HEK293T (cell line): ENCODE measurements around the gene EYA3.

ENCODE experiments used
- CTCF ChIA-PET: fragments of 350-600 bp; formaldehyde crosslinking; extraction: SDS; loops from one replicate; lab custom pipeline; 2021; ENCODE audit warnings: antibody characterized with exemption, inconsistent platforms; lab: Yijun Ruan, JAX
- POLR2A ChIA-PET: fragments of 350-600 bp; formaldehyde crosslinking; extraction: SDS; loops from one replicate; lab custom pipeline; 2020; ENCODE audit warnings: antibody characterized with exemption, inconsistent platforms; lab: Yijun Ruan, JAX
- DNase-seq: peaks from one replicate; pipeline ENCODE4 v3.0.0; 2012; ENCODE audit warnings: mixed read lengths; ENCODE audit errors: extremely low spot score
- ARNT ChIP-seq: fragments of 450-650 bp; IDR thresholded peaks from 2 replicates; pipeline ENCODE4 v1.6.1; 2017; ENCODE audit warnings: mild to moderate bottlenecking
- BHLHE40 ChIP-seq: fragments of 450-650 bp; IDR thresholded peaks from 2 replicates; pipeline ENCODE4 v1.6.1; 2016; ENCODE audit warnings: mild to moderate bottlenecking, moderate library complexity, borderline replicate concordance
- CTBP1 ChIP-seq: fragments of 450-650 bp; IDR thresholded peaks from 2 replicates; pipeline ENCODE4 v1.6.1; 2016; ENCODE audit warnings: borderline replicate concordance
- ELF4 ChIP-seq: fragments of 450-650 bp; IDR thresholded peaks from 2 replicates; pipeline ENCODE4 v1.6.1; 2017; ENCODE audit warnings: antibody characterized with exemption
- FOXA1 ChIP-seq: fragments of 450-650 bp; IDR thresholded peaks from 2 replicates; pipeline ENCODE4 v1.6.1; 2016; ENCODE audit warnings: mild to moderate bottlenecking
- FOXK2 ChIP-seq: fragments of 450-650 bp; IDR thresholded peaks from 2 replicates; pipeline ENCODE4 v1.6.1; 2016; ENCODE audit warnings: mild to moderate bottlenecking
- FOXM1 ChIP-seq: fragments of 450-650 bp; IDR thresholded peaks from 2 replicates; pipeline ENCODE4 v1.6.1; 2017; ENCODE audit warnings: mild to moderate bottlenecking, borderline replicate concordance
- HDGF ChIP-seq: fragments of 450-650 bp; IDR thresholded peaks from 2 replicates; pipeline ENCODE4 v1.6.1; 2017; ENCODE audit warnings: antibody characterized with exemption, borderline replicate concordance
- L3MBTL2 ChIP-seq: fragments of 450-650 bp; conservative IDR thresholded peaks from 2 replicates; pipeline ENCODE4 v1.6.1; 2016; ENCODE audit warnings: mild to moderate bottlenecking
- LEF1 ChIP-seq: fragments of 450-650 bp; IDR thresholded peaks from 2 replicates; pipeline ENCODE4 v1.6.1; 2017; ENCODE audit warnings: mild to moderate bottlenecking, borderline replicate concordance
- NFRKB ChIP-seq: fragments of 450-650 bp; IDR thresholded peaks from 2 replicates; pipeline ENCODE4 v1.6.1; 2016; ENCODE audit warnings: mild to moderate bottlenecking, moderate library complexity
- PKNOX1 ChIP-seq: fragments of 450-650 bp; IDR thresholded peaks from 2 replicates; pipeline ENCODE4 v1.6.1; 2016
- SP1 ChIP-seq: fragments of 450-650 bp; IDR thresholded peaks from 2 replicates; pipeline ENCODE4 v1.6.1; 2017
- SUZ12 ChIP-seq: fragments of 450-650 bp; IDR thresholded peaks from 2 replicates; pipeline ENCODE4 v1.6.1; 2016; ENCODE audit warnings: mild to moderate bottlenecking
- TARDBP ChIP-seq: fragments of 450-650 bp; IDR thresholded peaks from 2 replicates; pipeline ENCODE4 v1.6.1; 2016
- ZNF384 ChIP-seq: fragments of 450-650 bp; IDR thresholded peaks from 2 replicates; pipeline ENCODE4 v1.6.1; 2016

Gene EYA3

GRCh38 chr1:27994060-27994459 is 94.3 kb downstream of the EYA3 start:
- DNase-seq: no peak
- ChIA-PET CTCF (no interaction called here), POLR2A (interaction anchor here (1.4 kb wide), 1 partner anchor 16 kb away, joined by 3 read pairs; no protein-coding TSS in a partner anchor)
- no peak for TF ChIP-seq NFRKB
- no peak for TF ChIP-seq L3MBTL2

GRCh38 chr1:27993241-27993640 is 95.2 kb downstream of the EYA3 start:
- DNase-seq: no peak
- ChIA-PET CTCF (interaction anchor here (0.7 kb wide), 1 partner anchor 117 kb away, joined by 3 read pairs; no protein-coding TSS in a partner anchor), POLR2A (no interaction called here)
- TF ChIP-seq BHLHE40 (no peak), L3MBTL2 (no peak), SP1 (no peak), PKNOX1 (no peak), NFRKB (no peak), ZNF384 (no peak), ARNT (no peak), HDGF (no peak), SUZ12 (no peak), CTBP1 (no peak), FOXA1 (no peak)

- TF ChIP-seq SUZ12: no peak
- TF ChIP-seq SP1: no peak
- no peak for TF ChIP-seq FOXK2
- no peak for TF ChIP-seq ARNT
- no peak for TF ChIP-seq LEF1
- TF ChIP-seq HDGF: no peak
- no peak for TF ChIP-seq FOXA1
- TF ChIP-seq ZNF384: no peak
- TF ChIP-seq L3MBTL2: no peak
- no peak for DNase-seq
- ChIA-PET CTCF (interaction anchor here (0.7 kb wide), 1 partner anchor 16 kb away, joined by 3 read pairs; no protein-coding TSS in a partner anchor), POLR2A (no interaction called here)
These were observed 96.1 kb downstream of the EYA3 start for GRCh38 chr1:27992276-27992675.

GRCh38 chr1:27990920-27991537 is 97.4 kb downstream of the EYA3 start:
- CTCF ChIA-PET: interaction anchor here (0.6 kb wide), 1 partner anchor 1252 kb away, joined by 3 read pairs; no protein-coding TSS in a partner anchor
- POLR2A ChIA-PET: no interaction called here
- DNase-seq: no peak
- no peak for TF ChIP-seq HDGF
- TF ChIP-seq SUZ12: no peak
- TF ChIP-seq ZNF384: no peak
- TF ChIP-seq FOXA1: no peak
- no peak for TF ChIP-seq FOXK2
- TF ChIP-seq PKNOX1: no peak
- no peak for TF ChIP-seq SP1
- no peak for TF ChIP-seq NFRKB

- no peak for DNase-seq
- no peak for TF ChIP-seq SP1
- no peak for TF ChIP-seq FOXM1
- TF ChIP-seq FOXK2: no peak
- no peak for TF ChIP-seq FOXA1
- ChIA-PET CTCF (no interaction called here), POLR2A (interaction anchor here (1.6 kb wide), 1 partner anchor 107 kb away, joined by 4 read pairs; the partner anchor contains the start of gene EYA3)
These were observed 107.3 kb downstream of the EYA3 start for GRCh38 chr1:27981145-27981544.

GRCh38 chr1:27980216-27980845 is 108.1 kb downstream of the EYA3 start:
- no peak for DNase-seq
- ChIA-PET POLR2A (interaction anchor here (1.6 kb wide), 1 partner anchor 108 kb away, joined by 4 read pairs; the partner anchor contains the start of gene EYA3), CTCF (interaction anchor here (1.1 kb wide), 1 partner anchor 123 kb away, joined by 8 read pairs; no protein-coding TSS in a partner anchor)
- TF ChIP-seq FOXM1: no peak
- no peak for TF ChIP-seq FOXA1
- no peak for TF ChIP-seq CTBP1
- TF ChIP-seq FOXK2: no peak
- no peak for TF ChIP-seq ELF4
- no peak for TF ChIP-seq SP1

- ChIA-PET CTCF (interaction anchor here (1.1 kb wide), 1 partner anchor 123 kb away, joined by 8 read pairs; no protein-coding TSS in a partner anchor), POLR2A (interaction anchor here (1.6 kb wide), 1 partner anchor 109 kb away, joined by 4 read pairs; the partner anchor contains the start of gene EYA3)
- DNase-seq: no peak
- TF ChIP-seq CTBP1 (no peak), PKNOX1 (no peak), FOXM1 (no peak), SP1 (no peak), FOXK2 (no peak), ARNT (no peak), TARDBP (no peak), BHLHE40 (no peak), L3MBTL2 (no peak), HDGF (no peak), LEF1 (no peak)
These were observed 108.6 kb downstream of the EYA3 start for GRCh38 chr1:27979859-27980201.
